Hepatocyte (in vitro differentiated cells): ENCODE data around the gene MAGI1. TPM values are rescaled to one million over a fixed set of nuclear protein-coding genes. Genes with fewer than 3 reads are reported as not detected.

Experiments
- DNase-seq: peaks from one replicate; pipeline ENCODE4 v3.0.0-alpha.2; 2016; ENCODE audit warnings: low spot score
- H2AFZ ChIP-seq: fragments of 200-600 bp; sonication (generic); 2 replicates; pipeline ENCODE4 v1.6.0; 2016; ENCODE audit warnings: antibody characterized with exemption, mild to moderate bottlenecking
- H3K27ac ChIP-seq: fragments of 200-600 bp; sonication (generic); 2 replicates; pipeline ENCODE4 v1.5.1; 2016; ENCODE audit warnings: mild to moderate bottlenecking
- H3K27me3 ChIP-seq: fragments of 200-600 bp; sonication (generic); 2 replicates; pipeline ENCODE4 v1.6.1; 2016
- H3K36me3 ChIP-seq: fragments of 200-600 bp; sonication (generic); replicated peaks from 2 replicates; pipeline ENCODE4 v1.5.1; 2016; ENCODE audit warnings: low read depth; ENCODE audit not compliant: insufficient read depth
- H3K4me1 ChIP-seq: fragments of 200-600 bp; sonication (generic); 2 replicates; pipeline ENCODE4 v1.5.1; 2016; ENCODE audit warnings: mild to moderate bottlenecking, moderate library complexity; ENCODE audit not compliant: insufficient read depth
- H3K4me2 ChIP-seq: fragments of 200-600 bp; sonication (generic); 2 replicates; pipeline ENCODE4 v1.6.0; 2016
- H3K4me3 ChIP-seq: fragments of 200-600 bp; sonication (generic); 2 replicates; pipeline ENCODE4 v1.5.1; 2016; ENCODE audit warnings: mild to moderate bottlenecking
- H3K79me2 ChIP-seq: fragments of 200-600 bp; sonication (generic); 2 replicates; pipeline ENCODE4 v1.6.0; 2017; ENCODE audit warnings: mild to moderate bottlenecking
- H3K9me2 ChIP-seq: fragments of 200-600 bp; sonication (generic); replicated peaks from 2 replicates; pipeline ENCODE4 v1.6.0; 2017; ENCODE audit warnings: mild to moderate bottlenecking; ENCODE audit not compliant: insufficient read depth
- H3K9me3 ChIP-seq: fragments of 200-600 bp; sonication (generic); 2 replicates; pipeline ENCODE4 v1.5.1; 2016; ENCODE audit warnings: low read depth, mild to moderate bottlenecking
- H4K20me1 ChIP-seq: fragments of 200-600 bp; sonication (generic); 2 replicates; pipeline ENCODE4 v1.6.0; 2016; ENCODE audit warnings: mild to moderate bottlenecking; ENCODE audit not compliant: insufficient read depth, poor library complexity, severe bottlenecking
- EZH2 ChIP-seq: fragments of 200-600 bp; sonication (generic); IDR thresholded peaks from 2 replicates; pipeline ENCODE4 v1.6.1; 2016; ENCODE audit warnings: antibody characterized with exemption, mild to moderate bottlenecking, borderline replicate concordance
- EZH2phosphoT487 ChIP-seq: fragments of 200-600 bp; sonication (generic); IDR thresholded peaks from one replicate; pipeline ENCODE4 v1.6.1; 2018; ENCODE audit warnings: antibody characterized with exemption, mild to moderate bottlenecking, low read depth, moderate library complexity; ENCODE audit not compliant: unreplicated experiment, severe bottlenecking
- WGBS: methylation state at CpG from one replicate; pipeline ENCODE4 v1.1.6; 2016; ENCODE audit warnings: low lambda C conversion rate; ENCODE audit errors: missing lambda C conversion rate; 5-methylcytosine and 5-hydroxymethylcytosine counted together
- polyA plus RNA-seq: library from polyadenylated mRNA; unstranded; fragments of >200 nt; fragmentation: Nextera tagmentation; extraction: Ambion mirVana; gene quantifications from 2 replicates; pipeline ENCODE4 v1.2.1, GENCODE V29; 2016
- total RNA-seq: library from RNA; depleted of rRNA; stranded (reverse); fragments of >200 nt; gene quantifications from 2 replicates; pipeline ENCODE4 v1.2.3, GENCODE V29; 2014
- TF ChIP-seq, protein P1 (sequence below): fragments of 200-600 bp; sonication (generic); IDR thresholded peaks from 2 replicates; pipeline ENCODE4 v1.5.1; 2016; ENCODE audit warnings: antibody characterized with exemption, mild to moderate bottlenecking; ENCODE audit not compliant: poor library complexity

MAGI1 gene
- total and polyA plus RNA-seq, 2 experiments from 2014 or later, result 26.2 to 43.5 TPM

DNA sequence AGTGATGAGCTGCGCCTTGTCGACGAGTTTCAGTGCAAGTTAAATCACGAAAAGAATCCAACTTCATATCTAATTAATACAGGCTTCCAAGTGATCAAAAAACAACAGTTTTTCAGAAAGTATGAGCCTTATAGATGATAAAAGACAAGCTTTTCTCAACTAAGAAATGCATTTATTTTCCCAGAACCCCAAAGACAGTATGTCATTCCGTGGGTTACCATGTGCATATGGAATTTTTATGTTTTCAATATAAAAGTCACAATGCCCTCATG is 442.8 kb downstream of the MAGI1 start:
- H3K4me3 ChIP-seq, result no peak overlapping the region
- H3K9me3 ChIP-seq, result no peaks in the 10 kb centered on the region
- WGBS, result 62% methylated on average over 5 of the region's 5 CpGs
- H3K9me2 ChIP-seq, result no peaks in the 10 kb centered on the region
- no peak for DNase-seq
- H3K4me2 ChIP-seq, result peak overlapping the region; percentile 86
- no peaks in the 10 kb centered on the region for H4K20me1 ChIP-seq
- peaks cover 53% of the 10 kb centered on the region for H3K79me2 ChIP-seq
- no peaks in the 10 kb centered on the region for H3K4me1 ChIP-seq
- H2AFZ ChIP-seq, result no peak overlapping the region
- peaks cover 5% of the 10 kb centered on the region for H3K27me3 ChIP-seq
- TF ChIP-seq, protein P1, sequence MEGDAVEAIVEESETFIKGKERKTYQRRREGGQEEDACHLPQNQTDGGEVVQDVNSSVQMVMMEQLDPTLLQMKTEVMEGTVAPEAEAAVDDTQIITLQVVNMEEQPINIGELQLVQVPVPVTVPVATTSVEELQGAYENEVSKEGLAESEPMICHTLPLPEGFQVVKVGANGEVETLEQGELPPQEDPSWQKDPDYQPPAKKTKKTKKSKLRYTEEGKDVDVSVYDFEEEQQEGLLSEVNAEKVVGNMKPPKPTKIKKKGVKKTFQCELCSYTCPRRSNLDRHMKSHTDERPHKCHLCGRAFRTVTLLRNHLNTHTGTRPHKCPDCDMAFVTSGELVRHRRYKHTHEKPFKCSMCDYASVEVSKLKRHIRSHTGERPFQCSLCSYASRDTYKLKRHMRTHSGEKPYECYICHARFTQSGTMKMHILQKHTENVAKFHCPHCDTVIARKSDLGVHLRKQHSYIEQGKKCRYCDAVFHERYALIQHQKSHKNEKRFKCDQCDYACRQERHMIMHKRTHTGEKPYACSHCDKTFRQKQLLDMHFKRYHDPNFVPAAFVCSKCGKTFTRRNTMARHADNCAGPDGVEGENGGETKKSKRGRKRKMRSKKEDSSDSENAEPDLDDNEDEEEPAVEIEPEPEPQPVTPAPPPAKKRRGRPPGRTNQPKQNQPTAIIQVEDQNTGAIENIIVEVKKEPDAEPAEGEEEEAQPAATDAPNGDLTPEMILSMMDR, result no peak
- TF ChIP-seq EZH2phosphoT487 (no peak), EZH2 (no peak)
- no peaks in the 10 kb centered on the region for H3K36me3 ChIP-seq
- H3K27ac ChIP-seq, result peak overlapping the region; percentile 45

DNA sequence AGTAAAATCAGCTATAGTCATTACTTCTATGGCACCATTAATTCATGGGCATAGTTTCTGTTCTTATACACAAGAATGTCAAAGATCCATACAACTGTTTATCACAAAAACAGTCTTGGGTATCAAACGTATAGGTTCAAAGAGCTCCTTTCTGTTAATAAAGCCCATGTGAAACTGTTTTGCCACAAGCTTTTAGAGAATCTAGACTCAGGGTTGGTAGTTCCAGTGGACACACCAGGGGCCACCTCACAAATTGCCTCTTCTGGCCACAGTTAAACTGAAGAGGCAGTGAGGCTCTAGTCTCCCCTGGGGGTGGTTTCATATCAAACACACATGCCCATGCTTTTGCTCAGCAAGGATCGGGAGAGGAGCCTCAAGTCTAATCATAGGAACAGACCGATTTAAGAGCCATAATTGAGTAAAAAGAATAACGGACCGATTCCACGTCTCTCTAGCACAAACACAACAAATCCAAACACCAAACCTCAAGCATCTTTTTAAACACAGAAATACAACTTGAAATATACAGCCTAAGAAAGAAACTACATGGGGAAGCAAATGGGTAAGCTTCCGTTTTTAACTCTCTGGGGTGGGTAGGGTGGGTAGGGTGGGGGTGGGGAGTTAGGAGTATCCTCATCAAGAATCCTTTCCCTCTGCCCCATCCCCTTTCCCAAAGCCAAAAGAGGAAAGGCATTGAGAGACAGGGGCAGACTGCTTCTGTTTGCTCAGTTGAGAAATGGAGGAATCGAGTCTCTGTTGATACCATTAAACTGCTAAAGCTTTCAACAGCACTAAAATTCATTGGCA is 443.3 kb downstream of the MAGI1 start:
- no peaks in the 10 kb centered on the region for H3K36me3 ChIP-seq
- 67% methylated on average over 8 of the region's 8 CpGs for WGBS
- no peak overlapping the region for H3K27ac ChIP-seq
- H3K4me2 ChIP-seq, result peak overlapping the region; percentile 86
- H3K4me1 ChIP-seq, result no peaks in the 10 kb centered on the region
- H2AFZ ChIP-seq, result no peak overlapping the region
- H4K20me1 ChIP-seq, result no peaks in the 10 kb centered on the region
- H3K9me3 ChIP-seq, result no peaks in the 10 kb centered on the region
- H3K79me2 ChIP-seq, result peaks cover 49% of the 10 kb centered on the region
- no peak for DNase-seq
- peaks cover 5% of the 10 kb centered on the region for H3K27me3 ChIP-seq
- no peak overlapping the region for H3K4me3 ChIP-seq
- TF ChIP-seq, protein P1, result no peak
- TF ChIP-seq EZH2phosphoT487 (no peak), EZH2 (no peak)
- no peaks in the 10 kb centered on the region for H3K9me2 ChIP-seq

DNA sequence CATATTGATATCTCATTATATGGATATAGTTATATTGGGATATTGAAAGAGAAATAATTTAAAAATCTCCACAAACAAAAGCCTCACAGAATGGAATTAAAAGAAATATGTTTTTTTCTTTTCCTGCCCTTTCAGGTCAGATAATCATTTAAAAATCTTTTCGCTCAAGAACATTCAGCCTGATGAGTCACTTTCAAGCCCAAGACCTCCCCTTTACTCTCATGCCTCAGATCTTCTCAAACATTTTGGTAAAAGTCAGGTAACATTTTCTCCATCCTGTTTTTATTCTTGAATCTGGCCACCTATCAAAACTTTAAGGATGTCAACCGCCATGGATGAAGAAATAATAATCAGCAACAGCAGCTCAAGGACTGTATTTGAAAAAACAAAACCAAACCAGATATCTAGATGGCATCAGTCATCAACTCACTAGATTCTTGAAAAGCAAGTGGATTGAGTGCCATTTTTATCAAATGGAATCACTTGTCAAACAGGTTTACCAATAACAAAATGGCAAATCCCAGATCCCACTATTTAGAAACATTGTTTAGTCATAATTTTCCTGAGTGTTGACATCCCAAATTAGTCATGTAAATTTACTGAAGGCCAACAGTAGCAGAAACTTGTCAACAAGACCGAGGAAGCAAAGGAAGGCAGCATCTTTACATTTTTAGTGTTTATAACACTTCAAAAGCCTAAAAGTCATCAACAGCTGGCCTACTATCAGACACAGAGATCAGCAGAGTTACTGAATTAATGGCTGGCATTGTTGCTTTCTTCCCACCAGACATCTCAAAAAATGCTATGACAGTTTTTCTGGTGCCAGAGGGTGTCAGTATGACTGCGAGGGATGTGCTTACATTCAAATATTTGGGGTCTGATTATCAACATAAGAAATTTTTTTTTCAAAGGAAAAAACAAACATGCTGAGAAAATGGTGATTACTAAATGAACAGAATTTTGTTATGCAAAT is 444.7 kb downstream of the MAGI1 start:
- Histone ChIP-seq H3K36me3 (no peaks in the 10 kb centered on the region), H3K9me3 (no peaks in the 10 kb centered on the region), H3K4me1 (no peaks in the 10 kb centered on the region), H3K27me3 (peaks cover 5% of the 10 kb centered on the region), H3K4me3 (no peak overlapping the region), H3K4me2 (no peak overlapping the region), H3K79me2 (peaks cover 49% of the 10 kb centered on the region), H4K20me1 (no peaks in the 10 kb centered on the region), H3K9me2 (no peaks in the 10 kb centered on the region), H3K27ac (no peak overlapping the region), H2AFZ (no peak overlapping the region)
- WGBS, result 86% methylated on average over 4 of the region's 4 CpGs
- TF ChIP-seq EZH2phosphoT487 (no peak), EZH2 (no peak)
- TF ChIP-seq, protein P1, result no peak
- no peak for DNase-seq
